Posterior vena cava (tissue), 2 donors: Measurements from ENCODE around the gene AMBRA1. TPM values are rescaled to one million over a fixed set of nuclear protein-coding genes. Genes with fewer than 3 reads are reported as not detected.

Experiments used
- DNase-seq: peaks from one replicate; pipeline ENCODE4 v3.0.0-alpha.2; 2020; ENCODE audit warnings: low spot score
- intact Hi-C, 2 donors: fragments of 100-400 bp; cut with DNase I; formaldehyde crosslinking; loops; one replicate each; pipeline versions ENCODE4 v1.14.1 to v1.14.2; 2022 to 2023
- total RNA-seq, 2 donors: library from RNA; stranded (reverse); fragmentation: NEBNext Ultra II Directional; extraction: Animal tissue kit (Norgen Biotek cat#: 25700); gene quantifications; one replicate each; pipeline ENCODE4 v1.2.1, GENCODE V29; 2021
- donor health status: DM: yes; HTN: yes; CAD: no.
- donor health status: DM: yes; HTN: yes; CAD: no.

The AMBRA1 gene
- total RNA-seq, 2 donors from 2014 or later = 25.9 to 27.3 TPM

- intact Hi-C loops = no loop called here
- no peak for DNase-seq
Observed at GRCh38 chr11:46541593-46542371, 52.0 kb downstream of the AMBRA1 start.

DNA sequence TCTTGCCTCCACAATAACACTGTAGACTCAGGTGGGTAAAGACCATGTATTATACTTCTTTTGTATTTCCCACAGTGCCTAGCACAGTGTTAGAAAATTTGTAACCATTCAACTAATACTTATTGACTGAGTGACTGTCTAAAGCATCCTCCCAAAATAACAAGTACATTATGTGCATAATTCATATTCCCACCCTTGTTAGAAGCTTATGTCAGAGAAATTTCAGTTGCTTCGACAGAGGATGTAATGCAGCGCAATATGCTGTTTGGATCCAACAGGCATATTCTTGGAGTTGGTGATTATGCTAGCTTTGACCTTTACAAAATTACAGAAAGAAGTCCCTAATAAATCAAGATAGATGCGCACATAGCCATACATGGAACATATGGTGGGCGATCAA is 53.0 kb downstream of the AMBRA1 start:
- intact Hi-C loops = no loop called here
- DNase-seq = no peak

DNA sequence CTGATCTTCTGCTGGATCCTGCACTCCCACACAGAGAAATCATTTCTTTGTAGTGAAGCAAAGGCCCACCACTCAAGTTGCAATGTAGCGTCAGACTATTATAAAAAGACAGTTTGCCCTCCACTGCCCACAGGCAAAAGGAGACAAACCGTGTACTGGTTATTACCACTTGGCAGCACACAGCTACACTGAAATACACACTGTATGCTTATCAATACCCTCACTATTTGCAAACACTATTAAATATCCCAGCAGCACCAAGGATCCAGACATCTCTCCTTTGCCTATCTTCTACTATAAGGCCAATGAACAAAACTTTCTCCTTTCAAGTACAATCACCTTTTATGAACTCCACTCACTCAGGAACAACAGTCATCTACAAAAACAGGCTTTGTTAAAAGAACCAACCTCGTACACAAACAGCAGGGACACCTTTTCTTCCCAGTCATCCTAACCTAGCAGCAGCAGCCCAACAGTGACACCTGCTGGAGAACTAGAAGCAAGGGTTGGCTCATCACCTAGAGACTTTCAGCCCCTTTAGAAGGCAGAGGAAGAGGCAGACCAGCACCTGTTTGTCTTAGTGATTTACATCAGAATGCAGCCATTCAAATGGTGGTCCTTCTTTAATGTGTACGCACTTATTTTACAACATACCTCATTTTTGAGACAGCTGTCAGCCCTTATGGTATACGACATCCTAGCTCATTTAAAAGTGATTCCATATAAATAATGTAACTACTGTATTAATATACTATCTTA is 56.1 kb downstream of the AMBRA1 start:
- DNase-seq = no peak

GRCh38 chr11:46537121-46537520 is 56.7 kb downstream of the AMBRA1 start:
- no peak for DNase-seq
- intact Hi-C loops = no loop called here

More for the DNA sequence above, 56.1 kb downstream of the AMBRA1 start:
- intact Hi-C loops = no loop called here

- intact Hi-C loops = loop anchor here in 1 of 2 donors (2.0 kb wide), 1 partner anchor 143 kb away; no protein-coding TSS in a partner anchor
- DNase-seq = no peak
Observed at GRCh38 chr11:46535688-46536087, 58.1 kb downstream of the AMBRA1 start.

DNA sequence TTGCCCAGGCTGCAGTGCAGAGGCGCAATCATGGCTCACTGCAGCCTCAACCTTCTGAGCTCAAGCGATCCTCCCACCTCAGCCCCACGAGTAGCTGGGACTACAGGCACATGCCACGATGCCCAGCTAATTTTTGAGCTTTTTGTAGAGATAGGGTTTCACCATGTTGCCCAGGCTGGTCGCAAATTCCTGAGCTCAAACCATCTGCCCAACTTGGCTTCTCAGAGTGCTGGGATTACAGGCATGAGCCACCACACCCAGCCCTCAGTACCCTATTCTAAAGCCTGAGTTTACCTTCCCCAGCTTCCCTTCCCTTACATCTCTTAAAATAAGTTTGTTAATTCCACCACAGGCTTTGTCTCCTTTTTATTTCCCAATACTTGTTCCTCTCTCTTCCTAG is 59.1 kb downstream of the AMBRA1 start:
- intact Hi-C loops = loop anchor here in 1 of 2 donors (2.0 kb wide), 1 partner anchor 142 kb away; no protein-coding TSS in a partner anchor
- no peak for DNase-seq

DNA sequence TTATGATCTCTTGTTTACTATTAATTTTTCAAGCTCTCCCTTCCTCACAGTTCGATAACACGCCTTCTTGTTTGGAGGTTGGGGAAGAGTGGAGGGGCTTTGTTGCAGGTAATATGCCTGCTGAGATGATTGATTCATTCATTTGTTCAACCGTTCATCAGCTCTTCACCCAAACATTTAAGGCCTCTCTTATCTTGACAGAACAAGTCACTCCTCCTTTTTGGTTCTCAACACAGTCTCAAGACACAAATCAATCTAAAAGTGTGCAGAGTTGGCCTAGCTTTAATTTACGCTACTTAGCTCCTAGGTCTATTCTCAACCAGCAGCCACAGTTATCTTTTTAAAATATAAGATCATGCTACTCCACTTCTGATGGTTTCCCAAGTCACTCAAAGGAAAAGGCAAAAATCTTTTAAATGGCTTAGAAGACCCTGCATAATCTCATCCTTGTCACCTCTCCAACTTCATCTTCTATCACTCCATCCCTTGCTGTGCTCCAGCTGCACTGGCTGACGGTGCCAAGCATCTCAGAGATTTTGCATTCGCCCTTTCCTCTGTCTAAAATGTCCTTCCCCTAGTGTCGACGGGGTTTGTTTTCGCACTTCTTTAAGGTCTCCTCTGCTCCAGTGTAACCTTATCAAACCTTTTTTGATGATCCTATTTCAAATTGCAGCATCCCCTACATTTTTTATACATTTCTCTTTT is 60.3 kb downstream of the AMBRA1 start:
- intact Hi-C loops = loop anchor here in 1 of 2 donors (2.0 kb wide), 1 partner anchor 141 kb away; no protein-coding TSS in a partner anchor
- DNase-seq = no peak

DNA sequence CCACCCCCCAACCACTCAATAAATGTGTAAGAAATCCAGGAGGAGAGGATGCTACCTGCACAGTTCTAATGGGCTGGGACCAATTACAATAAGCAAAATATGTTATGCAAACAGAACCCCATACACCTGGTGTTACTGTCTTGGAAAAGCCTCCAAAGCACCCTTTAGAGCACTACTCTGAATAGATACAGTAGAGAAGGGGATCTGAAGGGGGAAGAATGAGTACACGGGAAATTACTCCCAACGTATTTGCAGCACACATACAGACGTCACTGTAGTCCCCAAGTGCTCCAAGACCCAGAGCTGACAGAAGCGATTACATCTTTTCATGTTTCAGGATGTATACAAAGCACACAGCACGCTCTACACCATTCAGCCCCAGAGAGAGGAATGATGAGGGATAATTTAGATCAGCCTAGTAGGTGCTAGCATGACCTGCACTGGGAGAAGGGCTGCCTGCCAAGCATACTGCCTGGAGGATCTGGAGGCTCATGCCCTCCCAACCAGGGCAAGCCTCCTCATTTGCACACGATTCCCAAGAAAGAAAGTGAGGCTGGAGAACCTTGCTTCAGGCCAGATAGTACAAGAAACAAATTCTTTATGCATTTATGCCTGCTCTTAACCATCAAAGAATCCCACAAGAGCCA is 63.8 kb downstream of the AMBRA1 start:
- no peak for DNase-seq
- intact Hi-C loops = loop anchor here in 1 of 2 donors (10.0 kb wide), 1 partner anchor 135 kb away; the partner anchor contains the start of gene CHRM4

DNA sequence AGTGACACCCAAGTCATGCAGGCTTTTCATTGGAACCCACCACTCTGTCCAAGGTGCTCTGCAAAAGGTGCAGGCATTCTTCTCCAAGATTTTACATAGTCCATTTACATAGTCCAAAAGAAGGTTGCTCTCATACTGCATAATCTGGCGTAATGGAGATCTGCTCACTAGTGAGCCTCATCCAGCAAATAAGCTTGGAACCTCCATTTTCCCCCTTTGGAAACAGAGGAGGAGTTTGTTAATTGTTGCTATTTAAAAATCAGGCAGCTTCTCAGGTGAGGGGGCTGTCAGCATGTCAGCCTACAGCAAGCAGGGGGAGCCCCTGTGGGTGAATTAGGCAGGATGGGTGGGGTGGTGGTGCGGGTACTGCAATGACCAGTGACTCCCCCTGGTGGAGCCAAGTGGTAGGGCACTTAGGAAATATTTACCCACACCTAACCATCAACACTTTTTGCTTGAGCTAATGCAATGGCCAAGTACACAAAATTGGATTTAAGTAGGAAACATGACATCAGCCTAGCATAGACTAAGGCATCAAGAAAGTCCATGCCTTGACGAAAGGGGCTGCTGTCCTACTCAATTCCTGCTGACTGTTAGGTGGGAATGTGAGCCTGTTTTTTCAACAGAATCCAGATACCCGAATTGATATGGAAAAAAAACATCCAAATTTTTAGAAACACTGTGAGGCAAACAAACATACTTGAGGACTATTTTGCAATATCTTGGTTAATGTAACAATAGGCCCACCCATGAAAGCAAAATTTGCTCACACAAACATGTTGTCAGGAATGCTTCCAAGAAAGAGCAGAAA is 64.5 kb downstream of the AMBRA1 start:
- intact Hi-C loops = loop anchor here in 1 of 2 donors (10.0 kb wide), 1 partner anchor 134 kb away; the partner anchor contains the start of gene CHRM4
- peak; percentile 81 for DNase-seq

- intact Hi-C loops = loop anchor here in 1 of 2 donors (10.0 kb wide), 1 partner anchor 134 kb away; the partner anchor contains the start of gene CHRM4
- DNase-seq = no peak
Observed at GRCh38 chr11:46528445-46529094, 65.3 kb downstream of the AMBRA1 start.

DNA sequence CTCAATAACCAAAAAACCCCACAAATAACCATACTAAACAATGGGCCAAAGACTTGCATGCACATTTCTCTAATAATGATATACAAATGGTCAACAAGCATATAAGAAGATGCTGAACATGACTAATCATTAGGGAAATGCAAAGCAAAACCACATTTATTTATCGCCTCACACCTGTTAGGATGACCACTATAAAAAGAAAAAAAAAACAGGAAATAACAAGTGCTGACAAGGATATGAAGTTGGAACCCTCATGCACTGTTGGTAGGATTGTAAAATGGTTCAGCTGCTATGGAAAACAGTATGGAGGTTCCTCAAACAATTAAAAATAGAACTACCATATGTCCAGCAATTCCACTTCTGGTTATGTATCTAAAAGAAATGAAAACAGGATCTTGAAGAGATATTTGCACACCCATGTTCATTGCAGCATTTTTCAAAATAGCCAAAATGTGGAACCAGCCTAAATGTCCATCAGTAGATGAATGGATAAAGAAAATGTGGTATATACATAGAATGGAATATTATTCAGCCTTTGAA is 66.2 kb downstream of the AMBRA1 start:
- DNase-seq = no peak
- intact Hi-C loops = loop anchor here in 1 of 2 donors (10.0 kb wide), 1 partner anchor 133 kb away; the partner anchor contains the start of gene CHRM4

GRCh38 chr11:46526216-46527215 is 67.3 kb downstream of the AMBRA1 start:
- intact Hi-C loops = loop anchor here in 1 of 2 donors (10.0 kb wide), 1 partner anchor 132 kb away; the partner anchor contains the start of gene CHRM4

DNA sequence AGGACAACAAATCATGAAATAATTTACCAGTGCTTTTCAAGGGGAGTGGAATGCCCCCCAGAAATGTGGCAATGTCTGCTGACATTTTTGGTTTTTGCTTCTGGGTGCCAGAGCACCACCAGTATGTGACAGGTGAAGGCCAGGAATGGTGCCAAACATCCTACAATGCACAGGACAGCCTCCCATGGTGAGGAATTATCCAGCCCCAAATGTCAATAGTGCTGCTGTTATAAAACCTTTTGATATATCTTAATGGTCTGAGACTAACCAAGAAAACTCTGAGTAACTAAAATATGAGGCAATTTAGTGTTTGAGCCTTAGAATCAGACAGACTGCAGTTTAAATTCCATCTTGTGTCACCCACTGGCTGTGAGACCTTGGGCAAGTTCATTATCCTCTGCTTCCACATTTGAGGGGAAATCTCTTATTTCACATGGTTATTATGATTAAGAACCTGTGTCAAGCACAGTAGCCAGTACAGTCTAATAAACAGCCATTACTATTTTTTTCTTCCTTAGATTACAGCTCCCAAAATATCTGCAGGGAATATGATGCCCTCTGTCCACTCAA is 69.5 kb downstream of the AMBRA1 start:
- intact Hi-C loops = loop anchor here in 1 of 2 donors (10.0 kb wide), 1 partner anchor 129 kb away; the partner anchor contains the start of gene CHRM4

More at GRCh38 chr11:46526216-46527215, 67.3 kb downstream of the AMBRA1 start:
- DNase-seq = no peak

DNA sequence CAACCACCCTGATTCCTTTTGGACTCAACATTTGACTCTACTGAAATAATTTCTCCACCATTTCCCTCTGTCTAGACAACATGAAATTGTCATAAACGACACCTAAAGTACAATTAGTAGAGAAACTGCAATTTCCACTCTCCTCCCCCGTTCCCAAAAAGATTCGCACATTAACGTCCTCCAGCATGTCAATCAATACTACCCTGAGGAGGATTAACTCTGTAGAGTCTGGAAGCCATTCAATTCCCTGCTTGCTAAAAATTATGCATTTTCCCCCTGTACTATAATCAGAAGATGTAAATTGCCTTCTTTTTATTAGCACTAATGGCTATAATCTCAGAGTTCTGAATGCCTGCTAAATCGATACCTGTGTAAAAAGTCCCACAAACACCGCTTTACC is 70.5 kb downstream of the AMBRA1 start:
- no peak for DNase-seq
- intact Hi-C loops = loop anchor here in 1 of 2 donors (10.0 kb wide), 1 partner anchor 128 kb away; the partner anchor contains the start of gene CHRM4

More for the DNA sequence above, 69.5 kb downstream of the AMBRA1 start:
- no peak for DNase-seq

DNA sequence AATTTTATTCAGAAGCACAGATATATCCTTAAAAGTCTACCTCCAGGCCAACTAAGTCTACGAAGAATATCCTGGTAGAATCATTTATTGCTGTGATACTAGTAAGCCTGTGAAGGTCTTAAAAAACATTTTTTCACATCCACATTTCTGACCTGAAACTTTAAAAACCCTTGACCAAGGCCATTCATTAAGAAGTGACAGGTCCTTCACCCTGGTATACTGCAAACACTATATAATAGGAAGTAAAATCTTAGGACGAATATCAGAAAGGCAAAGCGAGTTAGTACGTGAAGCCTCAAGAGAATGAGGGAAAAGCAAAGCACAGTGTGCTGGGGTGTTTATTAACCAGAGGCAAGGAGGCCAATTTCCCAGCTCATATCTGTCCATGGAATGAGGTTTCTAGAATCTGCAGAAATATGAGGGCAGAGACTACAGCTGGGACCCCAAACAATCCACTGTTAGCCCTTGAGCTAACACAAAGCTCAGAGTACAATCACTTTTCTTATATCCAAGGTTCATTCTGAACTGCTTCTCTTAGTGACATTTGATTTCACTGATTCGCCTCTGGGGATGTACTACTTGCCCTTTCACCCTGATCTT is 71.0 kb downstream of the AMBRA1 start:
- intact Hi-C loops = loop anchor here in 1 of 2 donors (10.0 kb wide), 1 partner anchor 128 kb away; the partner anchor contains the start of gene CHRM4
- no peak for DNase-seq
